B cell (primary cell): Measurements from ENCODE around the gene PCNX4. TPM values are rescaled to one million over a fixed set of nuclear protein-coding genes. Genes with fewer than 3 reads are reported as not detected.

Source experiments
- ATAC-seq: fragments of 200-7000 bp; cut with Tn5 transposase; one replicate; pipeline ENCODE4 v1.10.0; 2021; ENCODE audit warnings: low read depth, mild to moderate bottlenecking, moderate number of reproducible peaks, moderate library complexity
- CTCF ChIA-PET: fragments of 350-600 bp; sonication (Branson Sonifier 250); formaldehyde crosslinking; loops from one replicate; lab custom pipeline; 2021; ENCODE audit warnings: antibody characterized with exemption, inconsistent platforms; lab: Charles Lee
- POLR2A ChIA-PET: fragments of 350-600 bp; sonication (Branson Sonifier 250); formaldehyde crosslinking; loops from one replicate; lab custom pipeline; 2021; ENCODE audit warnings: antibody characterized with exemption; lab: Charles Lee
- DNase-seq: peaks from one replicate; pipeline ENCODE4 v3.0.0; 2013
- H2AFZ ChIP-seq: 2 replicates; pipeline ENCODE4 v1.6.1; 2012; ENCODE audit warnings: mild to moderate bottlenecking, low read depth, low read length; ENCODE audit not compliant: insufficient read depth, poor library complexity, severe bottlenecking
- H3K27ac ChIP-seq, 2 donors: 1 replicate in 1 of 2; 2 replicates in 1 of 2; pipeline ENCODE4 v1.5.1; 2012 to 2013; ENCODE audit warnings: low read length in 2 of 2, mild to moderate bottlenecking in 2 of 2, moderate library complexity in 1 of 2
- H3K27me3 ChIP-seq, 4 experiments: fragments of 200-600 bp in 1 of 4; sonication (generic) in 1 of 4; replicated peaks in 1 of 4; 1 replicate in 2 of 4; 2 replicates in 2 of 4; pipeline versions ENCODE4 v1.6.1 to v1.7.0; 2013 to 2016; ENCODE audit warnings: low read length in 3 of 4, mild to moderate bottlenecking in 2 of 4, mixed read lengths in 1 of 4, moderate library complexity in 1 of 4; ENCODE audit not compliant: insufficient read depth in 4 of 4, control insufficient read depth in 3 of 4; ENCODE audit errors: control extremely low read depth in 1 of 4
- H3K36me3 ChIP-seq, 2 experiments: replicated peaks in 1 of 2; 1 replicate in 1 of 2; 2 replicates in 1 of 2; pipeline versions ENCODE4 v1.6.1 to v1.7.1; 2013; ENCODE audit warnings: low read length in 1 of 2; ENCODE audit not compliant: insufficient read depth in 2 of 2, control insufficient read depth in 1 of 2; ENCODE audit errors: control extremely low read depth in 1 of 2, extremely low read depth in 1 of 2
- H3K4me1 ChIP-seq, 2 donors: fragments of 200-600 bp in 1 of 2; sonication (generic) in 1 of 2; 1 replicate in 1 of 2; 2 replicates in 1 of 2; pipeline versions ENCODE4 v1.5.1 to v1.6.1; 2013 to 2017; ENCODE audit warnings: low read length in 2 of 2; ENCODE audit not compliant: control insufficient read depth in 2 of 2, insufficient read depth in 2 of 2
- H3K4me2 ChIP-seq: replicated peaks from 2 replicates; pipeline ENCODE3; 2012; ENCODE audit warnings: mild to moderate bottlenecking, low read depth, low read length; ENCODE audit not compliant: poor library complexity, severe bottlenecking
- H3K4me3 ChIP-seq, 5 experiments: fragments of 200-600 bp in 1 of 5; sonication (generic) in 1 of 5; 1 replicate in 3 of 5; 2 replicates in 2 of 5; pipeline versions ENCODE4 v1.5.1 to v1.7.0; 2011 to 2016; ENCODE audit warnings: low read length in 4 of 5, mild to moderate bottlenecking in 4 of 5, low read depth in 2 of 5, control low read depth in 1 of 5, moderate library complexity in 1 of 5; ENCODE audit not compliant: insufficient read depth in 1 of 5; ENCODE audit errors: control extremely low read depth in 1 of 5, extremely low read depth in 1 of 5
- H3K79me2 ChIP-seq: fragments of 200-600 bp; sonication (generic); one replicate; pipeline ENCODE4 v1.6.0; 2016; ENCODE audit warnings: low read length; ENCODE audit not compliant: control insufficient read depth, insufficient read depth
- H3K9ac ChIP-seq: fragments of 200-600 bp; sonication (generic); 2 replicates; pipeline ENCODE4 v1.6.1; 2017; ENCODE audit warnings: mild to moderate bottlenecking, low read length, moderate library complexity
- H3K9me3 ChIP-seq, 3 donors: one replicate each; pipeline versions ENCODE4 v1.6.1 to v1.7.1; 2013; ENCODE audit warnings: low read length in 2 of 3; ENCODE audit not compliant: control insufficient read depth in 2 of 3, insufficient read depth in 1 of 3; ENCODE audit errors: control extremely low read depth in 1 of 3
- H4K20me1 ChIP-seq: 2 replicates; pipeline ENCODE4 v1.6.0; 2012; ENCODE audit warnings: mild to moderate bottlenecking, low read length; ENCODE audit not compliant: insufficient read depth, control insufficient read depth, poor library complexity, severe bottlenecking
- H3K27ac Mint-ChIP-seq: one replicate; pipeline ENCODE4 v1.8.0; 2021; ENCODE audit warnings: mixed read lengths
- H3K27me3 Mint-ChIP-seq: one replicate; pipeline ENCODE4 v1.8.0; 2021; ENCODE audit warnings: mixed read lengths
- H3K4me1 Mint-ChIP-seq: one replicate; pipeline ENCODE4 v1.8.0; 2021; ENCODE audit warnings: mixed read lengths
- H3K4me3 Mint-ChIP-seq: one replicate; pipeline ENCODE4 v1.8.0; 2021; ENCODE audit warnings: mixed read lengths
- H3K9me3 Mint-ChIP-seq: one replicate; pipeline ENCODE4 v1.8.0; 2022; ENCODE audit warnings: mixed read lengths; ENCODE audit not compliant: insufficient read depth
- EZH2 ChIP-seq: IDR thresholded peaks from 2 replicates; pipeline ENCODE4 v1.6.1; 2012; ENCODE audit warnings: borderline replicate concordance, low read depth, mild to moderate bottlenecking, moderate library complexity, low read length; ENCODE audit not compliant: insufficient read depth, poor library complexity, severe bottlenecking
- WGBS: methylation state at CpG from one replicate; pipeline ENCODE4 v1.1.5; 2013; ENCODE audit warnings: missing lambda C conversion rate; ENCODE audit not compliant: insufficient coverage; 5-methylcytosine and 5-hydroxymethylcytosine counted together
- intact Hi-C: fragments of 100-400 bp; cut with micrococcal nuclease; formaldehyde crosslinking; loops from one replicate; pipeline ENCODE4 v1.10.0; 2022
- polyA plus RNA-seq: library from polyadenylated mRNA; depleted of rRNA; stranded (reverse); fragments of >200 nt; gene quantifications from 2 replicates; pipeline ENCODE4 v1.2.3, GENCODE V29; 2012
- total RNA-seq, 2 donors: library from RNA; stranded (reverse); fragments of 120-200 nt in 1 of 2; gene quantifications; 1 replicate in 1 of 2; 2 replicates in 1 of 2; pipeline versions ENCODE4 v1.2.3 to v1.2.4, GENCODE V29; 2013 to 2022
- TF ChIP-seq, protein P1 (sequence below): fragments of 200-600 bp; IDR thresholded peaks from one replicate; pipeline ENCODE4 v1.8.0; 2022; ENCODE audit warnings: antibody characterized with exemption, mild to moderate bottlenecking

Gene PCNX4
- total and polyA plus RNA-seq, 2 donors (not counting 1 experiment from before 2014, with no cell fraction given): 17.8 to 53.4 TPM

DNA sequence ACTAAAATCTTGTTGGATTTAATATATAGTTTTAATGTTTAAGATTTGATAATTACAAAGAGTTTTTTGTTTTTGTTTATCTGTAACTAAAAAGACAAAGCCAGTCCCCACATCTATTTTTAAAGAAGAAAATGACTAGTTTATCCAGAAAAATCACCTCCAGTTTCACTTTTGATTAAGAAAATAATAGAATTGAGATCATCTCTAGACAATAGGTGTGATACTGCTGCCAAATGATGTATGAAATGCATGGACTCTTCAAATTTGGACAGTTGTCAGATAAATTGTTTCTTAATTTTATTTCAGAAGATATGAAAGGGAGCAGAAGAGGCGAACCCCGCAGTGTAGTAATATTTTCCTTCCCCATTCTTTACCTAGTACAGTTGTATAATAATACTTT, 20.0 kb downstream of the PCNX4 start:
- H3K9me3 ChIP-seq: no peaks in the 10 kb centered on the region
- H3K27me3 ChIP-seq: no peaks in the 10 kb centered on the region
- peaks cover 16% of the 10 kb centered on the region for H3K79me2 ChIP-seq
- TF ChIP-seq EZH2: no peak
- TF ChIP-seq, protein P1, sequence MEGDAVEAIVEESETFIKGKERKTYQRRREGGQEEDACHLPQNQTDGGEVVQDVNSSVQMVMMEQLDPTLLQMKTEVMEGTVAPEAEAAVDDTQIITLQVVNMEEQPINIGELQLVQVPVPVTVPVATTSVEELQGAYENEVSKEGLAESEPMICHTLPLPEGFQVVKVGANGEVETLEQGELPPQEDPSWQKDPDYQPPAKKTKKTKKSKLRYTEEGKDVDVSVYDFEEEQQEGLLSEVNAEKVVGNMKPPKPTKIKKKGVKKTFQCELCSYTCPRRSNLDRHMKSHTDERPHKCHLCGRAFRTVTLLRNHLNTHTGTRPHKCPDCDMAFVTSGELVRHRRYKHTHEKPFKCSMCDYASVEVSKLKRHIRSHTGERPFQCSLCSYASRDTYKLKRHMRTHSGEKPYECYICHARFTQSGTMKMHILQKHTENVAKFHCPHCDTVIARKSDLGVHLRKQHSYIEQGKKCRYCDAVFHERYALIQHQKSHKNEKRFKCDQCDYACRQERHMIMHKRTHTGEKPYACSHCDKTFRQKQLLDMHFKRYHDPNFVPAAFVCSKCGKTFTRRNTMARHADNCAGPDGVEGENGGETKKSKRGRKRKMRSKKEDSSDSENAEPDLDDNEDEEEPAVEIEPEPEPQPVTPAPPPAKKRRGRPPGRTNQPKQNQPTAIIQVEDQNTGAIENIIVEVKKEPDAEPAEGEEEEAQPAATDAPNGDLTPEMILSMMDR: no peak
- peaks cover 6% of the 10 kb centered on the region for H3K4me1 Mint-ChIP-seq
- H3K4me3 Mint-ChIP-seq: no peak overlapping the region
- no peaks in the 10 kb centered on the region for H3K9me3 Mint-ChIP-seq
- no peak overlapping the region for H3K4me2 ChIP-seq
- DNase-seq: no peak
- H3K27me3 Mint-ChIP-seq: no peaks in the 10 kb centered on the region
- no peak overlapping the region for H2AFZ ChIP-seq
- ChIA-PET CTCF (no interaction called here), POLR2A (no interaction called here)
- no peaks in the 10 kb centered on the region for H3K4me1 ChIP-seq
- H3K4me3 ChIP-seq: no peak overlapping the region
- no CpG with 5 or more reads among the region's 2 CpGs for WGBS
- no peak overlapping the region for H3K27ac Mint-ChIP-seq
- H3K27ac ChIP-seq: no peak overlapping the region
- intact Hi-C loops: no loop called here
- peaks cover 4 to 16% of the 10 kb centered on the region in 2 experiments for H3K36me3 ChIP-seq
- no peak for ATAC-seq
- H3K9ac ChIP-seq: no peak overlapping the region
- no peaks in the 10 kb centered on the region for H4K20me1 ChIP-seq

GRCh38 chr14:60114881-60115280, 23.2 kb downstream of the PCNX4 start:
- no CpG with 5 or more reads among the region's 1 CpG for WGBS
- Mint-ChIP-seq H3K4me3 (no peak overlapping the region), H3K4me1 (peaks cover 6% of the 10 kb centered on the region), H3K27ac (no peak overlapping the region), H3K9me3 (no peaks in the 10 kb centered on the region), H3K27me3 (no peaks in the 10 kb centered on the region)
- no peak overlapping the region for H2AFZ ChIP-seq
- CTCF ChIA-PET: no interaction called here
- ATAC-seq: no peak
- H3K79me2 ChIP-seq: peaks cover 8% of the 10 kb centered on the region
- H3K4me2 ChIP-seq: no peak overlapping the region
- DNase-seq: no peak
- no peaks in the 10 kb centered on the region for H3K9me3 ChIP-seq
- H3K27ac ChIP-seq: no peak overlapping the region
- no peak overlapping the region for H3K9ac ChIP-seq
- intact Hi-C loops: no loop called here
- POLR2A ChIA-PET: no interaction called here
- no peaks in the 10 kb centered on the region for H3K4me1 ChIP-seq
- H3K4me3 ChIP-seq: no peak overlapping the region
- no peaks in the 10 kb centered on the region for H3K27me3 ChIP-seq
- peaks cover 2 to 33% of the 10 kb centered on the region in 2 experiments for H3K36me3 ChIP-seq
- no peak for TF ChIP-seq EZH2
- TF ChIP-seq, protein P1: no peak
- no peaks in the 10 kb centered on the region for H4K20me1 ChIP-seq
